ENCODE results near the gene ZSCAN32.

DNA sequence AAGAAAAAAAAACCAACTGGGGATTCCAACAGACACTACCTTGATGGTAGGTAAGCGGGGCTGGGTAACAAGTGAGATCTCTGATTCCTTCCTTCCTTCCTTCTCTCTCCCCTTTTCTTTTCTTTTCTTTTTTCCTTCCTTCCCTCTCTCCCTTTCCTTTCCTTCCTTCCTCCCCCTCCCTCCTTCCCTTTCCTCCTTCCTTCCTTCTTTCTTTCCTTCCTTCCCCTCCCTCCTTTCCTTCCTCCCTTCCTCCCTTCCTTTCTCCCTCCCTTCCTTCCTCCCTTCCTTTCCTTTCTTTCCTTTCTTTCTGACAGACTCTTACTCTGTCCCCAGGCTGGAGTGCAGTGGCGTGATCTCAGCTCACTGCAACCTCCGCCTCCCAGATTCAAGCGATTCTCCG, 25.1 kb downstream of the ZSCAN32 start:
- TF ChIP-seq, protein P1, sequence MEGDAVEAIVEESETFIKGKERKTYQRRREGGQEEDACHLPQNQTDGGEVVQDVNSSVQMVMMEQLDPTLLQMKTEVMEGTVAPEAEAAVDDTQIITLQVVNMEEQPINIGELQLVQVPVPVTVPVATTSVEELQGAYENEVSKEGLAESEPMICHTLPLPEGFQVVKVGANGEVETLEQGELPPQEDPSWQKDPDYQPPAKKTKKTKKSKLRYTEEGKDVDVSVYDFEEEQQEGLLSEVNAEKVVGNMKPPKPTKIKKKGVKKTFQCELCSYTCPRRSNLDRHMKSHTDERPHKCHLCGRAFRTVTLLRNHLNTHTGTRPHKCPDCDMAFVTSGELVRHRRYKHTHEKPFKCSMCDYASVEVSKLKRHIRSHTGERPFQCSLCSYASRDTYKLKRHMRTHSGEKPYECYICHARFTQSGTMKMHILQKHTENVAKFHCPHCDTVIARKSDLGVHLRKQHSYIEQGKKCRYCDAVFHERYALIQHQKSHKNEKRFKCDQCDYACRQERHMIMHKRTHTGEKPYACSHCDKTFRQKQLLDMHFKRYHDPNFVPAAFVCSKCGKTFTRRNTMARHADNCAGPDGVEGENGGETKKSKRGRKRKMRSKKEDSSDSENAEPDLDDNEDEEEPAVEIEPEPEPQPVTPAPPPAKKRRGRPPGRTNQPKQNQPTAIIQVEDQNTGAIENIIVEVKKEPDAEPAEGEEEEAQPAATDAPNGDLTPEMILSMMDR (IDR thresholded peaks at IDR 0.05; ENCODE audit: insufficient read depth, low read length) = no peak
- TF ChIP-seq SPI1 (IDR thresholded peaks at IDR 0.05; ENCODE audit: borderline replicate concordance, low read depth) (no peak), POLR2AphosphoS5 (IDR thresholded peaks at IDR 0.05; ENCODE audit: low read depth) (no peak), GABPA (IDR thresholded peaks at IDR 0.05; ENCODE audit: low read depth) (no peak)
- TF ChIP-seq, protein P2, sequence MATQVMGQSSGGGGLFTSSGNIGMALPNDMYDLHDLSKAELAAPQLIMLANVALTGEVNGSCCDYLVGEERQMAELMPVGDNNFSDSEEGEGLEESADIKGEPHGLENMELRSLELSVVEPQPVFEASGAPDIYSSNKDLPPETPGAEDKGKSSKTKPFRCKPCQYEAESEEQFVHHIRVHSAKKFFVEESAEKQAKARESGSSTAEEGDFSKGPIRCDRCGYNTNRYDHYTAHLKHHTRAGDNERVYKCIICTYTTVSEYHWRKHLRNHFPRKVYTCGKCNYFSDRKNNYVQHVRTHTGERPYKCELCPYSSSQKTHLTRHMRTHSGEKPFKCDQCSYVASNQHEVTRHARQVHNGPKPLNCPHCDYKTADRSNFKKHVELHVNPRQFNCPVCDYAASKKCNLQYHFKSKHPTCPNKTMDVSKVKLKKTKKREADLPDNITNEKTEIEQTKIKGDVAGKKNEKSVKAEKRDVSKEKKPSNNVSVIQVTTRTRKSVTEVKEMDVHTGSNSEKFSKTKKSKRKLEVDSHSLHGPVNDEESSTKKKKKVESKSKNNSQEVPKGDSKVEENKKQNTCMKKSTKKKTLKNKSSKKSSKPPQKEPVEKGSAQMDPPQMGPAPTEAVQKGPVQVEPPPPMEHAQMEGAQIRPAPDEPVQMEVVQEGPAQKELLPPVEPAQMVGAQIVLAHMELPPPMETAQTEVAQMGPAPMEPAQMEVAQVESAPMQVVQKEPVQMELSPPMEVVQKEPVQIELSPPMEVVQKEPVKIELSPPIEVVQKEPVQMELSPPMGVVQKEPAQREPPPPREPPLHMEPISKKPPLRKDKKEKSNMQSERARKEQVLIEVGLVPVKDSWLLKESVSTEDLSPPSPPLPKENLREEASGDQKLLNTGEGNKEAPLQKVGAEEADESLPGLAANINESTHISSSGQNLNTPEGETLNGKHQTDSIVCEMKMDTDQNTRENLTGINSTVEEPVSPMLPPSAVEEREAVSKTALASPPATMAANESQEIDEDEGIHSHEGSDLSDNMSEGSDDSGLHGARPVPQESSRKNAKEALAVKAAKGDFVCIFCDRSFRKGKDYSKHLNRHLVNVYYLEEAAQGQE (IDR thresholded peaks at IDR 0.05; ENCODE audit: insufficient replicate concordance, low read depth) = no peak
